ENCODE results near the gene SPPL2B. TPM values are rescaled to one million over a fixed set of nuclear protein-coding genes. Genes with fewer than 3 reads are reported as not detected.

SPPL2B gene
- polyA plus RNA-seq, 1 of the 3 experiments (the other 2 are of a cell fraction): 58.1 TPM

- Histone ChIP-seq H3K4me2 (no peak overlapping the region), H3K27ac (ENCODE audit: low read depth in 2 of 2, low read length in 1 of 2) (no peak overlapping the region), H3K27me3 (ENCODE audit: insufficient read depth) (no peaks in the 10 kb centered on the region), H3K9ac (no peak overlapping the region), H3K79me2 (ENCODE audit: insufficient read depth) (no peaks in the 10 kb centered on the region), H3K9me2 (no peaks in the 10 kb centered on the region), H3K9me3 (no peaks in the 10 kb centered on the region), H3K36me3 (replicated peaks in 1 of 2; ENCODE audit: control insufficient read depth in 1 of 2, insufficient read depth in 2 of 2, low read length in 1 of 2) (no peaks in the 10 kb centered on the region), H4K20me1 (ENCODE audit: insufficient read depth) (no peaks in the 10 kb centered on the region), H3K4me3 (ENCODE audit: low read depth in 2 of 2, low read length in 1 of 2) (no peak overlapping the region), H3F3A (replicated peaks; ENCODE audit: insufficient read depth) (peaks cover 4% of the 10 kb centered on the region), H2AFZ (ENCODE audit: low read depth) (no peak overlapping the region), H3K4me1 (ENCODE audit: control insufficient read depth in 1 of 2, insufficient read depth in 2 of 2, low read depth in 1 of 2, low read length in 1 of 2) (no peaks in the 10 kb centered on the region)
- POLR2A ChIA-PET: no interaction called here
- 91% methylated on average over 9 of the region's 13 CpGs for WGBS (ENCODE audit: low lambda C conversion rate)
- no peak for DNase-seq
- CTCF ChIA-PET: interaction anchor here (2.1 kb wide), 1 partner anchor 59 kb away, joined by 8 read pairs; no protein-coding TSS in a partner anchor
- no peak for TF ChIP-seq ZBTB33 (IDR thresholded peaks at IDR 0.05; ENCODE audit: borderline replicate concordance, low read depth)
These were observed 46.3 kb downstream of the SPPL2B start for GRCh38 chr19:2374808-2375207.

- Histone ChIP-seq H3K4me2 (no peak overlapping the region), H3K36me3 (replicated peaks in 1 of 2; ENCODE audit: control insufficient read depth in 1 of 2, insufficient read depth in 2 of 2, low read length in 1 of 2) (no peaks in the 10 kb centered on the region), H3K27ac (ENCODE audit: low read depth in 2 of 2, low read length in 1 of 2) (no peak overlapping the region), H3K79me2 (ENCODE audit: insufficient read depth) (no peaks in the 10 kb centered on the region), H4K20me1 (ENCODE audit: insufficient read depth) (no peaks in the 10 kb centered on the region), H3K9ac (no peak overlapping the region), H3F3A (replicated peaks; ENCODE audit: insufficient read depth) (peaks cover 5% of the 10 kb centered on the region), H3K9me3 (no peaks in the 10 kb centered on the region), H3K4me1 (ENCODE audit: control insufficient read depth in 1 of 2, insufficient read depth in 2 of 2, low read depth in 1 of 2, low read length in 1 of 2) (no peaks in the 10 kb centered on the region), H3K4me3 (ENCODE audit: low read depth in 2 of 2, low read length in 1 of 2) (no peak overlapping the region), H3K27me3 (ENCODE audit: insufficient read depth) (no peaks in the 10 kb centered on the region), H3K9me2 (no peaks in the 10 kb centered on the region), H2AFZ (ENCODE audit: low read depth) (no peak overlapping the region)
- POLR2A ChIA-PET: no interaction called here
- TF ChIP-seq, protein P1, sequence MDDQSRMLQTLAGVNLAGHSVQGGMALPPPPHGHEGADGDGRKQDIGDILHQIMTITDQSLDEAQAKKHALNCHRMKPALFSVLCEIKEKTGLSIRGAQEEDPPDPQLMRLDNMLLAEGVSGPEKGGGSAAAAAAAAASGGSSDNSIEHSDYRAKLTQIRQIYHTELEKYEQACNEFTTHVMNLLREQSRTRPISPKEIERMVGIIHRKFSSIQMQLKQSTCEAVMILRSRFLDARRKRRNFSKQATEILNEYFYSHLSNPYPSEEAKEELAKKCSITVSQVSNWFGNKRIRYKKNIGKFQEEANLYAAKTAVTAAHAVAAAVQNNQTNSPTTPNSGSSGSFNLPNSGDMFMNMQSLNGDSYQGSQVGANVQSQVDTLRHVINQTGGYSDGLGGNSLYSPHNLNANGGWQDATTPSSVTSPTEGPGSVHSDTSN (IDR thresholded peaks at IDR 0.05): peak; percentile 65
- no peak for TF ChIP-seq NFIC (IDR thresholded peaks at IDR 0.05; ENCODE audit: borderline replicate concordance)
- DNase-seq: no peak
- CTCF ChIA-PET: no interaction called here
- 83% methylated on average over 6 of the region's 7 CpGs for WGBS (ENCODE audit: low lambda C conversion rate)
These were observed 47.1 kb downstream of the SPPL2B start for GRCh38 chr19:2375353-2376121.

DNA sequence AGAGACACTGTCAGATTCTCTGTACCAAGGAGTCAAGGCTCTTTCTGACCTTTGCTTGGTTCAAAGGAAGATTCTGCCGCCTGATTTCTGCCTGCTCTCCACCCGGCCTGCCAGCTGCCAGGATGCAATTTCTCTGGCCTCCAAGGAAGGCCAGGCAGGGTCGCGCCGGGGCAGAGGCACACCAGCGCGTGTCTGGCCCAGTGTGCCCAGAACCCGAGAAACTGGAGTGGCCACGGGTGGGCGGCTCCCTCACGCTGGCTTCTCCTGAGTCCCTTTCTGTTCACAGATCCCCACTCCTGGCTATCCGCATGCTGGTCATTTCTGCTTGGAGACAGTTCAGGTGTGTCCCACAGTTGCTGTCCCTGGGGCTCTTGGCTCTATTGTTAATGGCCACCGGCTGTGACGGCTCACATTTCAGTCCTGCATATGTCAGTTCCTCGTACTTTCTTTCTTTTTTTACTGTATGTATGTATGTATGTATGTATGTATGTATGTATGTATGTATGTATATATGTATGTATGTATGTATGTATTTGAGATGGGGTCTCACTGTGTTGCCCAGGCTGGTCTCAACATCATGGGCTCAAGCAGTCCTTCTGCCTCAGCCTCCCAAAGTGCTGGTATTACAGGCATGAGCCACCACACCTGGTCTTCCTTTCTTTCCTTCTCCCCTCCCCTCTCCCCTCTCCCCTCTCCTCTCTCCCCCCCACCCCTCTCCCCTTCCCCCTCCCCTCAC is 48.5 kb downstream of the SPPL2B start:
- CTCF ChIA-PET: interaction anchor here (0.6 kb wide), 1 partner anchor 357 kb away, joined by 3 read pairs; no protein-coding TSS in a partner anchor
- H3K79me2 ChIP-seq (ENCODE audit: insufficient read depth): no peaks in the 10 kb centered on the region
- no peaks in the 10 kb centered on the region for H3K9me3 ChIP-seq
- H3K36me3 ChIP-seq (replicated peaks in 1 of 2; ENCODE audit: control insufficient read depth in 1 of 2, insufficient read depth in 2 of 2, low read length in 1 of 2): no peaks in the 10 kb centered on the region
- H3K9ac ChIP-seq: no peak overlapping the region
- TF ChIP-seq EP300 (IDR thresholded peaks at IDR 0.05; ENCODE audit: borderline replicate concordance in 1 of 2, low read depth in 1 of 2, low read length in 1 of 2) (no peak), JUND (IDR thresholded peaks at IDR 0.05) (no peak)
- no peaks in the 10 kb centered on the region for H3K27me3 ChIP-seq (ENCODE audit: insufficient read depth)
- H3K4me3 ChIP-seq (ENCODE audit: low read depth in 2 of 2, low read length in 1 of 2): no peak overlapping the region
- WGBS (ENCODE audit: low lambda C conversion rate): 84% methylated on average over 8 of the region's 15 CpGs
- no peaks in the 10 kb centered on the region for H3K4me1 ChIP-seq (ENCODE audit: control insufficient read depth in 1 of 2, insufficient read depth in 2 of 2, low read depth in 1 of 2, low read length in 1 of 2)
- peaks cover 11% of the 10 kb centered on the region for H3F3A ChIP-seq (replicated peaks; ENCODE audit: insufficient read depth)
- H3K4me2 ChIP-seq: no peak overlapping the region
- H2AFZ ChIP-seq (ENCODE audit: low read depth): no peak overlapping the region
- no peaks in the 10 kb centered on the region for H3K9me2 ChIP-seq
- H4K20me1 ChIP-seq (ENCODE audit: insufficient read depth): no peaks in the 10 kb centered on the region
- H3K27ac ChIP-seq (ENCODE audit: low read depth in 2 of 2, low read length in 1 of 2): no peak overlapping the region
- DNase-seq: no peak
- POLR2A ChIA-PET: no interaction called here
